ENCODE measurements around the gene WEE1.
"Not testable (repeated sequence)": the region's sequence is repeated elsewhere in the genome, so short reads cannot be mapped to it uniquely, and the experiment has no call there.

DNA sequence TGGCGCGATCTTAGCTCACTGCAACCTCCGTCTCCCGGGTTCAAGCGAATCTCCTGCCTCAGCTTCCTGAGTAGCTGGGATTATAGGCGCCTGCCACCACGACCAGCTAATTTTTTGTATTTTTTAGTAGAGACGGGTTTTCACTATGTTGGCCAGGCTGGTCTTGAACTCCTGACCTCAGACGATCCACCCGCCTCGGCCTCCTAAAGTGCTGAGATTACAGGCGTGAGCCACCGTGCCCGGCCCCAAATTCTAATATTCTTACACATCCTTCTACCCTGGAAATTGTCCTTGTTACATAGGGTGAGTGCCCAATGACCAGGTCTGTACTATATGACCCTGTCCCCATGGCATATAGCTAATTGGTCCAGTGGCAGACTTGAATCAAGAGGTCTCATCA is 29.7 kb downstream of the WEE1 start:
- TF ChIP-seq, protein P1, sequence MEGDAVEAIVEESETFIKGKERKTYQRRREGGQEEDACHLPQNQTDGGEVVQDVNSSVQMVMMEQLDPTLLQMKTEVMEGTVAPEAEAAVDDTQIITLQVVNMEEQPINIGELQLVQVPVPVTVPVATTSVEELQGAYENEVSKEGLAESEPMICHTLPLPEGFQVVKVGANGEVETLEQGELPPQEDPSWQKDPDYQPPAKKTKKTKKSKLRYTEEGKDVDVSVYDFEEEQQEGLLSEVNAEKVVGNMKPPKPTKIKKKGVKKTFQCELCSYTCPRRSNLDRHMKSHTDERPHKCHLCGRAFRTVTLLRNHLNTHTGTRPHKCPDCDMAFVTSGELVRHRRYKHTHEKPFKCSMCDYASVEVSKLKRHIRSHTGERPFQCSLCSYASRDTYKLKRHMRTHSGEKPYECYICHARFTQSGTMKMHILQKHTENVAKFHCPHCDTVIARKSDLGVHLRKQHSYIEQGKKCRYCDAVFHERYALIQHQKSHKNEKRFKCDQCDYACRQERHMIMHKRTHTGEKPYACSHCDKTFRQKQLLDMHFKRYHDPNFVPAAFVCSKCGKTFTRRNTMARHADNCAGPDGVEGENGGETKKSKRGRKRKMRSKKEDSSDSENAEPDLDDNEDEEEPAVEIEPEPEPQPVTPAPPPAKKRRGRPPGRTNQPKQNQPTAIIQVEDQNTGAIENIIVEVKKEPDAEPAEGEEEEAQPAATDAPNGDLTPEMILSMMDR (optimal IDR thresholded peaks at IDR 0.05 in 1 of 3, IDR thresholded peaks at IDR 0.05 in 1 of 3, conservative IDR thresholded peaks at IDR 0.05 in 1 of 3; ENCODE audit: extremely low read depth in 1 of 3, insufficient read depth in 2 of 3, low read length in 3 of 3): not testable (repeated sequence)
- TF ChIP-seq EZH2 (IDR thresholded peaks at IDR 0.05; ENCODE audit: low read length): not testable (repeated sequence)
